CD14-positive monocyte (primary cell): ENCODE results near the gene TMEM86B. TPM values are rescaled to one million over a fixed set of nuclear protein-coding genes. Genes with fewer than 3 reads are reported as not detected.

ENCODE experiments used
- DNase-seq, 3 donors: peaks; one replicate each; pipeline ENCODE4 v3.0.0-alpha.2; 2011 to 2022
- H2AFZ ChIP-seq: 2 replicates; pipeline ENCODE4 v1.6.0; 2012; ENCODE audit warnings: mild to moderate bottlenecking, low read depth, low read length, inconsistent platforms; ENCODE audit not compliant: insufficient read depth, poor library complexity, severe bottlenecking
- H3K27ac ChIP-seq, 2 donors: 1 replicate in 1 of 2; 2 replicates in 1 of 2; pipeline ENCODE4 v1.5.1; 2012 to 2013; ENCODE audit warnings: low read length in 2 of 2, control low read depth in 1 of 2, inconsistent platforms in 1 of 2, low read depth in 1 of 2, mild to moderate bottlenecking in 1 of 2
- H3K27me3 ChIP-seq, 2 donors: one replicate each; pipeline versions ENCODE4 v1.6.0 to v1.6.1; 2011 to 2013; ENCODE audit warnings: low read length in 2 of 2; ENCODE audit not compliant: control insufficient read depth in 2 of 2, insufficient read depth in 2 of 2
- H3K36me3 ChIP-seq, 2 donors: replicated peaks in 1 of 2; 1 replicate in 1 of 2; 2 replicates in 1 of 2; pipeline versions ENCODE4 v1.5.1 to v1.6.1; 2012 to 2013; ENCODE audit warnings: low read length in 2 of 2, control low read depth in 1 of 2, inconsistent platforms in 1 of 2, mild to moderate bottlenecking in 1 of 2; ENCODE audit not compliant: insufficient read depth in 2 of 2, control insufficient read depth in 1 of 2
- H3K4me1 ChIP-seq, 2 donors: 1 replicate in 1 of 2; 2 replicates in 1 of 2; pipeline versions ENCODE4 v1.5.1 to v1.6.1; 2012 to 2013; ENCODE audit warnings: low read length in 2 of 2, control low read depth in 1 of 2, inconsistent platforms in 1 of 2, mild to moderate bottlenecking in 1 of 2, moderate library complexity in 1 of 2; ENCODE audit not compliant: insufficient read depth in 2 of 2, control insufficient read depth in 1 of 2
- H3K4me2 ChIP-seq: replicated peaks from 2 replicates; pipeline ENCODE3; 2012; ENCODE audit warnings: low read length, moderate library complexity, mild to moderate bottlenecking; ENCODE audit not compliant: poor library complexity, severe bottlenecking; ENCODE audit errors: extremely low read depth
- H3K4me3 ChIP-seq, 3 experiments: fragments of 200-600 bp in 1 of 3; sonication (generic) in 1 of 3; replicated peaks in 1 of 3; 1 replicate in 2 of 3; 2 replicates in 1 of 3; pipeline ENCODE4 v1.5.1; 2011 to 2013; ENCODE audit warnings: low read length in 3 of 3, mild to moderate bottlenecking in 3 of 3, control low read depth in 2 of 3, low read depth in 2 of 3, inconsistent platforms in 1 of 3, moderate library complexity in 1 of 3
- H3K79me2 ChIP-seq: 2 replicates; pipeline ENCODE4 v1.6.0; 2012; ENCODE audit warnings: mild to moderate bottlenecking, control low read depth, inconsistent platforms, low read length, moderate library complexity; ENCODE audit not compliant: insufficient read depth
- H3K9ac ChIP-seq: 2 replicates; pipeline ENCODE4 v1.6.0; 2017; ENCODE audit warnings: low read length, mild to moderate bottlenecking; ENCODE audit not compliant: insufficient read depth, poor library complexity, severe bottlenecking
- H3K9me3 ChIP-seq, 2 donors: replicated peaks in 1 of 2; 1 replicate in 1 of 2; 2 replicates in 1 of 2; pipeline versions ENCODE4 v1.5.1 to v1.6.1; 2012 to 2013; ENCODE audit warnings: low read length in 2 of 2, control low read depth in 1 of 2; ENCODE audit not compliant: control insufficient read depth in 1 of 2, insufficient read depth in 1 of 2
- H4K20me1 ChIP-seq: 2 replicates; pipeline ENCODE4 v1.6.0; 2012; ENCODE audit warnings: mild to moderate bottlenecking, low read length, control low read depth, moderate library complexity; ENCODE audit not compliant: insufficient read depth
- H3K27ac Mint-ChIP-seq, 7 donors: one replicate each; pipeline ENCODE4 v1.8.0; 2020; ENCODE audit warnings: mild to moderate bottlenecking in 7 of 7, mixed read lengths in 7 of 7, moderate library complexity in 6 of 7, inconsistent platforms in 2 of 7
- H3K27me3 Mint-ChIP-seq, 3 donors: one replicate each; pipeline ENCODE4 v1.8.0; 2021 to 2022; ENCODE audit warnings: low read depth in 3 of 3, mild to moderate bottlenecking in 3 of 3, mixed read lengths in 3 of 3, moderate library complexity in 3 of 3, inconsistent platforms in 1 of 3
- H3K36me3 Mint-ChIP-seq, 2 donors: one replicate each; pipeline ENCODE4 v1.8.0; 2020; ENCODE audit warnings: mixed read lengths in 2 of 2, inconsistent platforms in 1 of 2, mild to moderate bottlenecking in 1 of 2
- H3K4me1 Mint-ChIP-seq: one replicate; pipeline ENCODE4 v1.8.0; 2020; ENCODE audit warnings: mild to moderate bottlenecking, mixed read lengths
- H3K4me3 Mint-ChIP-seq, 2 donors: one replicate each; pipeline ENCODE4 v1.8.0; 2020; ENCODE audit warnings: mild to moderate bottlenecking in 2 of 2, mixed read lengths in 2 of 2, moderate library complexity in 1 of 2
- H3K9me3 Mint-ChIP-seq, 7 donors: one replicate each; pipeline ENCODE4 v1.8.0; 2020 to 2022; ENCODE audit warnings: mixed read lengths in 7 of 7, mild to moderate bottlenecking in 6 of 7, moderate library complexity in 6 of 7, inconsistent platforms in 2 of 7
- CTCF ChIP-seq: fragments of 200-600 bp; IDR thresholded peaks from one replicate; pipeline ENCODE4 v1.8.0; 2022; ENCODE audit warnings: antibody characterized with exemption, mild to moderate bottlenecking
- WGBS: methylation state at CpG from one replicate; pipeline ENCODE4 v1.1.5; 2013; ENCODE audit warnings: missing lambda C conversion rate; ENCODE audit not compliant: insufficient coverage; 5-methylcytosine and 5-hydroxymethylcytosine counted together
- intact Hi-C, 2 donors: fragments of 100-400 bp; cut with micrococcal nuclease; formaldehyde crosslinking; loops; one replicate each; pipeline versions ENCODE4 v1.15.0 to v1.15.1; 2023
- polyA plus RNA-seq, 3 donors: library from polyadenylated mRNA; depleted of rRNA in 1 of 3; unstranded in 2 of 3; stranded (reverse) in 1 of 3; fragments of 300-500 nt in 2 of 3; fragments of >200 nt in 1 of 3; fragmentation: Illumina TruSeq in 2 of 3; gene quantifications; 1 replicate in 2 of 3; 2 replicates in 1 of 3; pipeline ENCODE4 v1.2.3, GENCODE V29; 2012 to 2021

TMEM86B gene
- polyA plus RNA-seq, 3 donors: 0.16 to 10.7 (median 0.38) TPM

GRCh38 chr19:55224038-55224665, 4.4 kb downstream of the TMEM86B start:
- H3K4me3 ChIP-seq: no peak overlapping the region
- peaks cover 5% of the 10 kb centered on the region for H3K4me1 Mint-ChIP-seq
- no peaks in the 10 kb centered on the region for H3K79me2 ChIP-seq
- no peak overlapping the region for H3K9ac ChIP-seq
- peaks cover 8% of the 10 kb centered on the region in 2 donors for H3K9me3 ChIP-seq
- no peaks in the 10 kb centered on the region for H3K27me3 ChIP-seq
- no peak overlapping the region for H3K4me2 ChIP-seq
- no peak for TF ChIP-seq CTCF
- H3K36me3 ChIP-seq: peaks cover 30 to 39% of the 10 kb centered on the region in 2 donors
- H2AFZ ChIP-seq: no peak overlapping the region
- no peak overlapping the region for H3K4me3 Mint-ChIP-seq
- H3K27ac ChIP-seq: no peak overlapping the region
- intact Hi-C loops: no loop called here
- peaks cover 26 to 42% of the 10 kb centered on the region in 2 donors for H3K36me3 Mint-ChIP-seq
- peak in 1 of 3 donors; percentile 1 for DNase-seq
- peaks cover 5 to 12% (median 8%) of the 10 kb centered on the region in 7 donors for H3K9me3 Mint-ChIP-seq
- peaks cover 83% of the 10 kb centered on the region for H4K20me1 ChIP-seq
- H3K4me1 ChIP-seq: no peaks in the 10 kb centered on the region
- WGBS: 84% methylated on average over 20 of the region's 26 CpGs
- H3K27me3 Mint-ChIP-seq: peaks cover 0 to 3% (median 3%) of the 10 kb centered on the region in 3 donors
- H3K27ac Mint-ChIP-seq: peak overlapping the region in 1 of 7 donors; percentile 50

- H3K27me3 Mint-ChIP-seq: peaks cover 0 to 4% (median 3%) of the 10 kb centered on the region in 3 donors
- Histone ChIP-seq H3K27me3 (no peaks in the 10 kb centered on the region), H3K4me3 (no peak overlapping the region), H3K79me2 (no peaks in the 10 kb centered on the region), H3K27ac (no peak overlapping the region), H3K9ac (no peak overlapping the region), H3K36me3 (peaks cover 23 to 32% of the 10 kb centered on the region in 2 donors), H2AFZ (no peak overlapping the region), H3K9me3 (peaks cover 8% of the 10 kb centered on the region in 2 donors), H3K4me1 (no peaks in the 10 kb centered on the region), H3K4me2 (no peak overlapping the region), H4K20me1 (peaks cover 76% of the 10 kb centered on the region)
- H3K36me3 Mint-ChIP-seq: peaks cover 23 to 37% of the 10 kb centered on the region in 2 donors
- peaks cover 5% of the 10 kb centered on the region for H3K4me1 Mint-ChIP-seq
- intact Hi-C loops: no loop called here
- peak overlapping the region in 1 of 7 donors; percentile 32 for H3K27ac Mint-ChIP-seq
- H3K9me3 Mint-ChIP-seq: peaks cover 5 to 12% (median 8%) of the 10 kb centered on the region in 7 donors
- 83% methylated on average over 16 of the region's 17 CpGs for WGBS
- no peak for TF ChIP-seq CTCF
- no peak overlapping the region for H3K4me3 Mint-ChIP-seq
- DNase-seq: no peak
Observed at GRCh38 chr19:55223291-55224037, 5.1 kb downstream of the TMEM86B start.
